OCI-M2 (cell line): ENCODE measurements around the gene KCNH4.
"Not testable (repeated sequence)": the region's sequence is repeated elsewhere in the genome, so short reads cannot be mapped to it uniquely, and the experiment has no call there.

ENCODE experiments used
- DNase-seq: peaks from one replicate; lab custom pipeline; 2025; ENCODE audit not compliant: unreplicated experiment; lab: John Stamatoyannopoulos, UW

Gene KCNH4

DNA sequence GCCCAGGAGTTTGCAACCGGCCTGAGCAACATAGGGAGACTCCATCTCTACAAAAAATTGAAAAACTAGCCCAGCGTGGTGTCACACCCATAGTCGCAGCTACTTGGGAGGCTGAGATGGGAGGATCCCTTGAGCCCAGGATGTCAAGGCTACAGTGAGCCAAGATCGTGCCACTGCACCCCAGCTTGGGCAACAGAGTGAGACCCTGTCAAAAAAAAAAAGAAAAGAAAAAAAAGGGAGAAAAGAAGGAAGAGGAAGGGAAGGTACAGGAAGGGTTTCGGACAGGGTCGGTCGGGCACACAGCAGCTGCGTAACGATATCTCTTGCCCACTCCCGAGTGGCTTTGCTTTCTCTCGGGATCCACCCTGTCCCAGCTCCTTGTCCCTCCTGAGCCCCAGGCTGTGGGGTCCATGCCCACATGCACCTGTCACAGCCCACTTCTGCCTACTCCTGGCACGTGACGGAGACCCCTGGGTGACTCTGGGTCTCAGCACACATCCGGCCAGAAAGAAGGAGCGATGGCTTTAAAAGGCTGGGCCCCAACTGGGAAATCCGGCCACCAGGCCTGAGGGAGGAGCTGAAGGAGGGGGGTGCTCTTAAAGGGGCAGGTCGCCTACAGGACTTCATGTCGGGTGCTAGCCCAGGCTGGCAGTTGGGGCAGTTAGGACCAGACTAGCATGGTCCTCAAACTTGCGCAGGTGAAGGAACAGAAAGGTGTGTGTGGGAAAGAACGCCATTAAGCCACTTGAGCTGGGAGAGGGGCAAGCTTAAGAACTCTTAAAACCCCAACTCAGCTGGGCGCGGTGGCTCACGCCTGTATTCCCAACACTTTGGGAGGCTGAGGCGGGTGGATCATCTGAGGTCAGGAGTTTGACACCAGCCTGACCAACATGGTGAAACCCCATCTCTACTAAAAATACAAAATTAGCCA is 13.3 kb upstream of the KCNH4 start, which contains the start of gene GHDC:
Gene GHDC (minus strand): TSS at position 526 of the 931 bp plus-strand sequence. CDS start 913 bp downstream, outside the sequence.
- peak; percentile 32 for DNase-seq

DNA sequence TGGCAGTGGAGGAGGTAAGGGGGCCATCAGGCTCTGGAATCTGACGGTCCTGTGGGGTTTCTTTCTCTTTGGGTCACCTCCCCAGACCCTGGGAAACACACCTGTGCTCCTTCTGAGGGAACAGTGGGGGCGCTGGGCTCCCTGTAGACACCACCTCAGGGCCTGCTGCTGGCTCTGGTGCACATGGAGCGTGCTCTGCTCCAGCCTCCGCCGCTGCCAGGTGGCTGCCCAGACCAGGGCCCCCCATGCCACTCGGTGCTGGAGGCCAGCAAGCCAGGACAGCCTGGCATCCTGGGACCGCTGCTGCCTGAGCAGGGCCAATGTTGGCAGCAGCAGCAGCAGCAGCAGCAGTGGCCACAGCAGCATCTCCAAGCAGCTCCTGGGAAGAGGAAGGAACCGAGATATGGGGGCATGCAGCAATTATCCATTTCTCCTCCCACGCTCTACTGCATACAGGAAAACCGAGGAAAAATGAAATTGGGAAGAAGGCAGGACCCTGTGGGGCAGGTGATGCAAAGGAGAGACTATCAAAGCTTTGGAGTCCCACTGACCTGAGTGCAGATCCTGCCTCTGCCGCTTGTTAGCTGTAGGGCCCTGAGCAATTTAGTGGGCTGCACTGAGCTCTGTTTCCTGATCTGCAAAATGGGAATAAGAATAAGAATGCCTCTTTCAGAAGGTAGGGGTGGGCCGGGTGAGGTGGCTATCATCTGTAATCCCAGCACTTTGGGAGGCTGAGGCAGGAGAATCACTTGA is 12.4 kb upstream of the KCNH4 start:
- DNase-seq: no peak

- no peak for DNase-seq
Observed at GRCh38 chr17:42192189-42193126, 11.5 kb upstream of the KCNH4 start.

GRCh38 chr17:42191275-42191608 is 10.3 kb upstream of the KCNH4 start:
- no peak for DNase-seq

- no peak for DNase-seq
Observed at GRCh38 chr17:42190491-42191274, 9.7 kb upstream of the KCNH4 start.

DNA sequence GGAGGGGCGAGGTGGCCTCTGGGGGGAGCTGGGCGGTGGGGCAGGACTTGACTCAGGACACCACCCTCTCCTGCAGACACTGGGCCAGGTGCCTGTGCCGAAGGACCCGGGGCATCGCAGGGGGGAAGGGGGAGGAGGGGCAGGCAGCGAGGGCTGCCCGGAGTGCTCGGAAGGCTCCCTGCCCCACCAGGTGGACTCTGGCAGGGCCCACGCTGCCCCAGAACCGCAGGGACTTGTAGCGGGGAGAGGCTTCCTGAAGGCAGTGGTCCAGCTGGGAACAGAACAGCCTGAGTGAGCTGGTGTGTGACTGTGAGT is 8.7 kb upstream of the KCNH4 start:
- DNase-seq: no peak

- no peak for DNase-seq
Observed at GRCh38 chr17:42188749-42189650, 8.1 kb upstream of the KCNH4 start.

GRCh38 chr17:42187833-42188232 is 6.9 kb upstream of the KCNH4 start:
- DNase-seq: no peak

DNA sequence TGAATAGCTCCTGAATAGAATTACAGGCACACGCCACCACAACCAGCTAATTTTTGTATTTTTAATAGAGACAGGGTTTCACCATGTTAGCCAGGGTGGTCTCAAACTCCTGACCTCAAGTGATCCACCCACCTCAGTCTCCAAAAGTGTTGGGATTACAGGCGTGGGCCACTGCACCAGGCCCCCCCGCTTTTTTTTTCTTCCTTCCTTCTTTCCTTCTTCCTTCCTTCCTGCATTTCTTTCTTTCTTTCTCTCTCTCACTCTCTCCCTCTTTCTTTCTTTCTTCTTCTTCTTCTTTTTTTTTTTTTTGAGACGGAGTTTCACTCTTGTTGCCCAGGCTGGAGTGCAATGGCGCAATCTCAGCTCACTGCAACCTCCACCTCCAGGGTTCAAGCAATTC is 5.2 kb upstream of the KCNH4 start:
- DNase-seq: not testable (repeated sequence)

GRCh38 chr17:42185621-42185930 is 4.6 kb upstream of the KCNH4 start:
- no peak for DNase-seq

- DNase-seq: no peak
Observed at GRCh38 chr17:42184713-42185620, 4.0 kb upstream of the KCNH4 start, which contains the start of gene HCRT. TSS of gene HCRT (minus strand) at chr17:42185452. CDS start at chr17:42185365, 87 bp downstream.

GRCh38 chr17:42183741-42184711 is 3.1 kb upstream of the KCNH4 start:
- DNase-seq: no peak

DNA sequence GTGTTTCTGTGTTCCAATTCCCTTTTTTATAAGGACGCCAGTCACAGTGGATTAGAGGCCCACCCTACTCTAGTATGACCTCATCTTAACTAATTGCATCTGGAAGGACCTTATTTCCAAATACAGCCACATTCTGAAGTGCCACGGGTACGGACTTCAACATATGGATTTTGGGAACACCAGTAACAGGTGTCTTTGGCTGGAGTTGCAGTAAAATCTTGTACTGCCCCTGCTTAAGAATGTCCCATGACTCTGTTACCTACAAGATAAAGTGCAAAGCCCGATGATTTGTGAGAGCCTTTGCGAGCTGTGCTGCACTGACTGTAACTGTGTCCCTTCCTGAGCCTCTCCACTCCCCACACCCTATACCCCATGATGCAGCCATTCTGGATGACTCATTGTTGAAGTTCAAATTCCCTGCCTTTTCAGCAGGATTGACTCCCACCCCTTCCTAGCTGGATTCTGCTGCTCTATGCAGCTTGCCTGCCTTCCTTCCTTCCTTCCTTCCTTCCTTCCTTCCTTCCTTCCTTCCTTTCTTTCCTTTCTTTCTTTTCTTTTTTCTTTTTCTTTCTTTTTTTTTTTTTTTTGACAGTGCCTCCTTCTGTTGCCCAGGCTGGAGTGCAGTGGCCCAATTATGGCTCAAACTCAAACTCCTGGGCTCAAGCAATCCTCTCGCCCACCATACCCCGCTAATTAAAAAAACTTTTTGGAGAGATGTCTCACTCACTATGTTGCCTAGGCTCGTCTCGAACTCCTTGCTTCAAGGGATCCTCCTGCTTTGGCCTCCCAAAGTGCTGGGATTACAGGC is 2.2 kb upstream of the KCNH4 start:
- DNase-seq: no peak

DNA sequence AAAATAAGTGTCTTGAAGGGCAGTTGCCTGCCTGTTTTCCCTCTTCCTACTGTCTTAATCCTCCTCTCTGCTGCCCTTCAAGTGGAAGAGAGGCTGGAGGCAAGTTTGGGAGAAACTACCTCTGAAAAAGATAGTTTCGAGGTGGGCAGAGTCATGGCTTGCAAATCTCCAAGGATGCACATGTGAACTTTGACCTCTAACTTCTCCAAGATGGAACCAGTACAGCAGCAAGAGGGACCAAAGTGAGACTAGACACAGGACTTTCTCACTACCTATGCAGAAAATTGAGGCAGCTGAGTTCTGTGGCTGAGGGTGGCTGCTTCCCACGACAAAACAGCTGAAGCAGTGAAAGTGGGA is 887 bp upstream of the KCNH4 start:
- DNase-seq: no peak

- no peak for DNase-seq
Observed at GRCh38 chr17:42180411-42180921, 476 bp downstream of the KCNH4 start.

GRCh38 chr17:42179911-42180410 is 981 bp downstream of the KCNH4 start:
- DNase-seq: no peak
